Inflammatory macrophage treated with lipopolysaccharide for 1 hour (primary cell): ENCODE data around the gene SOCS3.
A peak's percentile ranks its signal among the peaks of the same experiment; 100 is the strongest.

Experiments used
- DNase-seq, 2 donors: peaks; one replicate each; pipeline ENCODE4 v3.0.0-alpha.2; 2020 to 2022

SOCS3 gene

DNA sequence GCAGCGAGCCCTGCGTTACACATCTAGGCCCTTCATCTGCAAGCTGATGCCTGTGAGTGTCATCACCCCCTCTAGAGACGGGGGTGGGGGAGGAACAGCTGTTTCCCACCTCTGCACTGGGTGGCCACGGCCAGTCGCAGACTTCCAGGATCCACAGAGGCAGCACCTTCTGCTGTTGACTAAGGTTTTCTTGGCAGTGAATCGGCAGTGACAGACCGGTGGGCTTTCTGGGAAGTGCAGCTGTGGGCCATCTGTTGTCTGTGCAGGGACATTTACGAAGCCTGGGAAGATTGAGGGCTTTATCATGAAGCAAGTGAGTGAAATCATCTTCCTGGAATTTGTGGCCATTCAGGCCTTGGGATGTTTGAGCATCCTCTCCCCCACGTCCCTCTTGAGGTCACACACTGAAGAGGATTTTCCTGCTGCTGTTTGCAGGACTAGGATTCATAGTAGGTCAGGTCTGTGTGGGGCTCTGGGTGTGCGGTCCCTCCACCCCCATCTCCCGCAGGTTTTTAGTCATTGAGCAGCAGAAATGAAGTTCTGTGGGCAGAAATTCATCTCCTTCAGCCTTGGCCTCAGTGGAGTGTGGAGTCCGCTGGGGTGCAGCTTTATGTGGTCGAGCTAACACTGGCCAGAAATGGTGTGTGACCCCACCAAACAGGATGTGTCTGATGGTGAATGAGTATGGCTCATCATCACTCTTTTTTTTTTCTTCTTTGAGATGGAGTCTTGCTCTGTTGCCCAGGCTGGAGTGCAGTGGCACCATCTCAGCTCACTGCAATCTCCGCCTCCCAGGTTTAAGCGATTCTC, 30.6 kb upstream of the SOCS3 start:
- peak in 1 of 2 donors; percentile 37 for DNase-seq

DNA sequence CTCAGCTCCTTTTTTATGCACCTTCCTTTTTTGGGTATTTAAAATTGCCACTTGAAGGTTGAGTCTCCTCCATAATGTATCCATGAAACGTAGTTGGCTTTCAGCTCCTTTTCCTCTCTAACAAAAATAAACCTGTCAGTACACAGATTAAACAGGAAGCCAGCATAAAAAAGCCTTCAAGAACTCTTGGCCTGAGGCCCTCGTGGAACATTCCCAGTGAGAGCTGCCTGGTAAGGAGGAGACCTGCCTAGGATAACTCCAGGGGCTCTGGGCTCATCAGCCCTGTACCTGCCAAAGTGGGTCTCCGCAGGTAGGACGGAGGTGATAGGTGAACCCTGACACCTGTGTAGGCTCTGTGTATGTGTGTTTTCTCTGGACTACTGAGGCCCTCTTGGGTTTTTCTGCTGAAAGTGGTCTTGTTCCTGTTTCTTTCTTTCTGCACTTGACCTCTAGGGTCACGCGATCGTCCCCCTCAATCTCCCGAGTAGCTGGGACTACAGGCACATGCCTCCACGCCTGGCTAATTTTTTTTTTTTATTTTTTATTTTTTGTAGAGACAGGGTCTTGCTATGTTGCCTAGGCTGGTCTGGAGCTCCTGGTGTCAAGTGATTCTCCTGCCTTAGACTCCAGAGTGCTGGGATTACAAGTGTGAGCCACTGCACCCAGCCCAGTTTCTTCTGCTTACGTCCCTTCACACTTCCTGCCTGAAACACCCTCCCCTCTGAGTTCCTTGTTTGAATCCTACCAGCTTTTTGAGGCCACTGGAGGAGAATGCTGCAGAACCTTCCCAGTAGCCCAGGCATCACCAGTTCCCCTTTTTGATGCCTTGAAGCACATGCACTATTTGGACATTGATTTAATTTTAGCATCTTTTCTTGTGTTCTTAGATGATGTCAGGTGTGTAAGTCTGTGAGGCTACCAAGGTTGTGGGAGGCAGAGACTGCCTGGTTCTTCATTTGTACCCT, 28.4 kb upstream of the SOCS3 start:
- DNase-seq, result peak; percentile 82 to 91

DNA sequence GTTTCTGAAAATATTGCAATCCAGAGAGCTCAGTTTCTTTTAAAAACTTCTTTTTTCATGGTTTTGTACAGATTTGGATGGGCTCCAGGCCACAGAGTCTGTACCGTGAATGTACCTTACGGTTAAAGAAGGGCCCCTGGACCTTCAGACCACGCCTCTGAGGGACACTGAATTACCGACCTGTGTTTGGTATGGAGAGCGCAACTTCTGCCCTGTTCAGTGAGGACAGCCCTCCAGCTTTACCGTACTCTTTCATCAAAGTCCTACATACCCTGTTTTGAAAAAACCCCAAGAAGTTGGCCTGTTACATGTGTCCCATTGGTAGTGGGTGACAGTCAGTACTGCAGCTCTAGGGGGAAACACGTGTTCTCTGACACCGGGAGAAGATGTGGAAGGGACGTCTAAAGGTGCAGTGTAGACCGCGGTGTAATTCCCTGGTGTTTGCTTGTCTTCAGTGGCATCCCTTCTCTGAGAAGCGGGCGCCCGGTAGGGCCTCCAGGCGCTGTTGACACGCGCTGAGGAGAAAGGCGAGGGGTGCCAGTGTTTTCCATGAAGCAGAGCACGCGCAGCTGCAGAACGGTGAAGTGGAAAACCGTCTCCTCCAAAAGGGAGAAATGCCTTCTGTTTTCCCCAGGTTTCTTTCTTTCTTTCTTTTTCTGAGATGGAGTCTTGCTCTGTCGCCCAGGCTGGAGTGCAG, 24.8 kb upstream of the SOCS3 start:
- DNase-seq, result no peak

DNA sequence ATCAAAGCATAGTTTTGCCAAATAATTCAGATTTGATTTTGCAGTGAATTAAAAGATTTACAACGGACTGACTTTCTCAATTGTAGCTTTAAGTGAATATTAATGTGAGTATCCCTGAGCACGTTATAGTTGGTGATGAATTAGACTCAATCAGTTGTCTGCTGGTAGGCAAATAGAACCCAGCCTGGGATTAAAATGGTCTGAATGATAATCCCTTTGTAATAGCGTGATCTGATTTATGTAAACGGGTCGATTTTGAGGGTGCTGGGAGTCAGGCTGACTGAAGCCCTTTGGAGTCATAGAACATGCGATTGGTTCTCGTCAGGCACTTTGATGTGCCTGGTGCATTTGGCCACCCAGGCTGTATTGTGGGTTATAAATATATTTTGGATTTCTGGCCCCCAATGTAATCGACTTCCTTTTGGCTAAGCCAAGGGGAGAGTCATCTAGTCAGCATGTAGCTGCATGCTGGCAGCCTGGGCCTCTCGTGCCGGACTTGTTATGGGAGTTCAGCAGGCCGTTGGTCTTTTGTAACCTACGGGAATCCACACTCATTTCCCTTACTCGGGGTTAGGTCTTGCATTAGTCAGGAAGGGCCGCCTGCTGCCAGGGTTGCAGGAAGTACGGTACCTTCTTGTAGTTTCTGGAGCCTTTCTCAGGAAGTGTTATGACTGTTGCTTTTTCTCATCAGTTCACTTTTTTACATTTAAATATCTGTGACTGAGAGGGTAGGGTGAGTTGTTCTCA, 24.0 kb upstream of the SOCS3 start:
- DNase-seq, result peak; percentile 90 to 95

DNA sequence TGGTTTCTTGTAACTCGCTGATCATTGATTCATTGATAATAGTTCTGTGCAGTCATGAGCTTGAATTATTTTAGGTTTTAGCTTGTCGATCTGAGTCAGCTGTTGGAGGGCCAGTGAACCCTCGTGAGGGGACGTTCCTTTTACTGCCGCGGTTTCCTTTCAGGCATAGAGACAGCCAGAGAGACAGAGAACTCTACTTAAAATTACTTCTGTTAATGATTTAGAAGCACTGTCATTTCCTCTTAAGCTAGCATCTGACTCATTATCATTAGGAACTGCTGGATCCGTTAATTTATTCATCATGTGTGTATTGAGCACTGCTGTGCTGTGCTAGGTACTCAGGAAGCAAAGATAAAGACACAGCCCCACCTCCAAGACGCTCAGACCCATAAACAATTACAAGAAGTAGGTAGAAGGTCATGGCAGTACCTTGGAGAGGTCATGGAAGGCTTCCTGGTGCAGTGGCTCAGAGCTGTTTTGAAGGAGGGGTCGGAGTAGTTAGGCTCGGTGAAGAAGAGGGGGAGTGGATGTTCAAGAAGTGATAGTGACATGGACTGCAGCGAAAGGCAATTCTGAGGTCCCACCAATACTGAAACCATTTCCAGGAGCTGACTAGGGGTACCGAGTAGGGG, 21.8 kb upstream of the SOCS3 start:
- peak; percentile 49 to 63 for DNase-seq

DNA sequence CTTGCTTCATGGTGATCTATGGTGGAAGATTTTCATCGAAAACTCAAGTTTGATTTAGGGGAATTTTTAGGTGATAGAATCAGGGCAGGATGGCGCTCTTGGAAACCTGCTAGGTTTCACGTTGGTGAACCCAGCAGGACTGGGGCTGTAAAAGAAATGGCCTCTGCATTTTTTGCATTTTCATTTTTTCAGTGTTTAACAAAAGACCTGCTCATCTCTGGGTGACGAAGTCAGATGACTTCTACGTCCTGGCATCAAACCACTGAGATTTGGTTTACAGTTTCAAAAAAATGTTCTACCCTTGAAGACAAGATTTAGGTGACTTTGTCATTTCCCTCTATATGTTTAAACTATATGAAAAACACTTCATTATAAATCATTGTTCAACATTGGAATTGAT, 20.5 kb upstream of the SOCS3 start:
- no peak for DNase-seq

GRCh38 chr17:78379131-78379491, 19.2 kb upstream of the SOCS3 start:
- DNase-seq, result peak in 1 of 2 donors; percentile 33

- DNase-seq, result peak; percentile 59 to 86
Observed at GRCh38 chr17:78378225-78379130, 18.6 kb upstream of the SOCS3 start, which contains the start of gene PGS1. TSS of gene PGS1 (plus strand) at chr17:78378649. CDS start at chr17:78378666, 17 bp downstream.

GRCh38 chr17:78377858-78378224, 18.0 kb upstream of the SOCS3 start:
- no peak for DNase-seq

GRCh38 chr17:78376161-78376560, 16.3 kb upstream of the SOCS3 start:
- no peak for DNase-seq

- peak; percentile 92 for DNase-seq
Observed at GRCh38 chr17:78375401-78376151, 15.7 kb upstream of the SOCS3 start.

- DNase-seq, result peak in 1 of 2 donors; percentile 21
Observed at GRCh38 chr17:78374631-78375274, 14.9 kb upstream of the SOCS3 start.

GRCh38 chr17:78374189-78374588, 14.3 kb upstream of the SOCS3 start:
- no peak for DNase-seq

- no peak for DNase-seq
Observed at GRCh38 chr17:78372841-78373240, 13.0 kb upstream of the SOCS3 start.

GRCh38 chr17:78371056-78371455, 11.2 kb upstream of the SOCS3 start:
- DNase-seq, result no peak

DNA sequence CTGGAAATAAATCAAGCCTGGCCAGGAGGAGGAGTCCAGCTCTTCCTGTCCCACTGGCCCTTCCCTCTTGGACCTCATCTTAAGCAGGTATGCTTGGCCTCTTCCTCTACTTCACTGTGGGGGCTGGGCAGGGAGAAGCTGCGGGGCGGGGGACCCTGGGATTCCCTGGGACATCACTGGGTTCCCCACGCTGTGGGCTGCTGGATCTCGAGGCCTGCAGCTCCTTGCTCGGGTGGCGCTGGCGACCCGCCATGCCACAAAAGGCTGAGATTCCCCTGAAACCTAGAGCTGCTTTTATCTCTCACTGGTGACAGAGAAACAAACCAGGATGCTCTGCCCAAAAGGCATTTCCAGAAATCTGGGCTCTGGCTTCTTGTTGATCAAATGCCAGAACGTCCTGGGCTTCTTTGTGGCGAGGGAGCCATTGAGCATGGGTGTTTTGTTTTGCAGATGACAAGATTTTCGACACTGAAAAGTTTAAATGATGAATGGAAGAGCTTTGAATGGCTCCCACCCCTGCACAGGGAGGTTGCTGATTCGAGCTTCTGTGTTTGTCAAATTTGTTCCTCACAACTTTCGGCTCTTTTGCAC, 10.0 kb upstream of the SOCS3 start:
- DNase-seq, result no peak

DNA sequence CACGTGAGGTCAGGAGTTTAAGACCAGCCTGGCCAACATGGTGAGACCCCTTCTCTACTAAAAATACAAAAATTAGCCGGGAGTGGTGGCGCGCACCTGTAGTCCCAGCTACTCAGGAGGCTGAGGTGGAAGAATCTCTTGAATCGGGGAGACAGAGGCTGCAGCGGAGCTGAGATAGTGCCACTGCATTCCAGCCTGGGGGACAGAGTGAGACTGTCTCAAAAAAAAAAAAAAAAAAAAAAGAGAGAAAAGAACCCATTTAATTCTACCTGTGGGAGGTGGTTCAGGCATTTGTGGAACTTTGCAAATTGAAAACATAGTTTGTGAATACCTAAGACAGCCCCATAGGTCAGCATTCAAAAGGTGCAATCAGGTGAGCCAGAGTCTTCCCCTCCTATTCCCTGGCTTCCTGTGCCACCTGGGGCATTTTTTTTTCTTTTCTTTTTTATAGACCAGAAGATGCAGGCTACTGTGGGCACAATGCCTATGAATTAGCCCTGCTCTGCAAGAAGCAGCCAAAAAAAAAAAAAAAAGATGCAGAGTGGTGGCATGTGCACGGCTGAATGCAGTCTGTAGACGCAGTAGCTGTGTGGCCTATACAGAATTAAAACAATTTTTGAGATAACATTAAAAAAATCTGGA, 9.1 kb upstream of the SOCS3 start:
- no peak for DNase-seq

DNA sequence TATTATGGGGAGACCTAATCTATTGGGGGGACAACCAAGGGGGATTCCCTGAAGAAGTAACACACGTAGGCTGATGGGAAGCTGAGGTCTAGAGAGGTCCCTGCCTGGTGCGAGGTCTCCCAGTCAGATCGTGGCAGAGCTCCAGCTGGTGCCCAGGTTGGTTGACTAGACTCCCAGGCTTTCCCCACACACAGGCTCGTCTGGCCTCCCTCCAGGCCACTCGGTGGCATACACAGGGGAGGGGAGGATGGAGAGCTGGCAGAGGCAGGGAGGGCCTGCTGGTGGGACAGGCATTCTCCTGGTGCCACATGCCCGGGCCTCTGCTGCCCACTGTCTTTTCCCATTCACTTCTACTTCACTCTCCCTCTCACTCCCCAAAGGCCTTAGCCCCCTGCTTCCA, 8.5 kb upstream of the SOCS3 start:
- no peak for DNase-seq

DNA sequence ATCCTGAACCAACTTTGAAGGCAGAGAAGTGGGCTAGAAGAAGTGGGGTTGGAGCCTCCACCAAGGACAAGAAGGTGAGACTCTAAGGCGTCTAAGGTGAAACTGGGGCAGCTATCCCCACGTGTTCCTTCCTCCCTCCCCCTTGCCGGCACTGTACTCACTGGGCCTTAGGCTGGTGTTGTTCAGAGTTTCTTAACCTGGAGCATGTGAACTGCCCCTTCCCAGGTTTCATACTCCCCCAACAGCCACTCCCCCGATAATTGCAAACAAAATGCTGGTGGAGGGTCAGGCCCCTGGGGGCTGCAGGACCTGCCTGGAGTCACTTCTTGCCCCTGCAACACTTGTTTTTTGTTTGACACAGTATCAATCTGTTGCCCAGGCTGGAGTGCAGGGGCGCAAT, 7.3 kb upstream of the SOCS3 start:
- no peak for DNase-seq
